Renal pelvis (tissue), 4 donors: ENCODE measurements around the gene LMO3. TPM values are rescaled to one million over a fixed set of nuclear protein-coding genes. Genes with fewer than 3 reads are reported as not detected.

ENCODE experiments used
- DNase-seq: peaks from one replicate; pipeline ENCODE4 v3.0.0-alpha.2; 2013
- polyA plus RNA-seq, 3 donors: library from polyadenylated mRNA; unstranded; fragments of 120-200 nt; gene quantifications; one replicate each; pipeline ENCODE4 v1.2.1, GENCODE V29; 2013; ENCODE audit not compliant: insufficient read length in 3 of 3

The LMO3 gene
- polyA plus RNA-seq, 3 donors, result 1.6 to 3.9 (median 2.1) TPM

GRCh38 chr12:16603260-16603915 is 2.6 kb downstream of the LMO3 start:
- no peak for DNase-seq

GRCh38 chr12:16602412-16602811 is 3.5 kb downstream of the LMO3 start:
- no peak for DNase-seq

GRCh38 chr12:16600525-16600924 is 5.4 kb downstream of the LMO3 start:
- no peak for DNase-seq

GRCh38 chr12:16599081-16599480 is 6.9 kb downstream of the LMO3 start:
- no peak for DNase-seq

GRCh38 chr12:16594797-16595196 is 11.2 kb downstream of the LMO3 start:
- DNase-seq, result no peak

- no peak for DNase-seq
These were observed 12.4 kb downstream of the LMO3 start for GRCh38 chr12:16593546-16593945.

- no peak for DNase-seq
These were observed 15.3 kb downstream of the LMO3 start for GRCh38 chr12:16590645-16591044.

GRCh38 chr12:16588812-16589211 is 17.1 kb downstream of the LMO3 start:
- no peak for DNase-seq

GRCh38 chr12:16587514-16587913 is 18.4 kb downstream of the LMO3 start:
- no peak for DNase-seq

GRCh38 chr12:16587110-16587453 is 18.9 kb downstream of the LMO3 start:
- no peak for DNase-seq

GRCh38 chr12:16586350-16587109 is 19.4 kb downstream of the LMO3 start:
- no peak for DNase-seq

- DNase-seq, result no peak
These were observed 20.2 kb downstream of the LMO3 start for GRCh38 chr12:16585781-16586180.

GRCh38 chr12:16583969-16584745 is 21.8 kb downstream of the LMO3 start:
- no peak for DNase-seq

- no peak for DNase-seq
These were observed 24.5 kb downstream of the LMO3 start for GRCh38 chr12:16581416-16581815.

GRCh38 chr12:16579041-16579440 is 26.9 kb downstream of the LMO3 start:
- no peak for DNase-seq

- peak; percentile 29 for DNase-seq
These were observed 32.4 kb downstream of the LMO3 start for GRCh38 chr12:16573398-16574077.

GRCh38 chr12:16568873-16569272 is 37.1 kb downstream of the LMO3 start:
- DNase-seq, result no peak

GRCh38 chr12:16564675-16565074 is 41.3 kb downstream of the LMO3 start:
- DNase-seq, result no peak

GRCh38 chr12:16563504-16563903 is 42.5 kb downstream of the LMO3 start:
- no peak for DNase-seq

GRCh38 chr12:16562921-16563320 is 43.0 kb downstream of the LMO3 start:
- no peak for DNase-seq

GRCh38 chr12:16562435-16562834 is 43.5 kb downstream of the LMO3 start:
- DNase-seq, result peak; percentile 29

- no peak for DNase-seq
These were observed 45.7 kb downstream of the LMO3 start for GRCh38 chr12:16560273-16560672.
